Measurements from ENCODE around the gene RALGAPA2. TPM values are rescaled to one million over a fixed set of nuclear protein-coding genes. Genes with fewer than 3 reads are reported as not detected.

RALGAPA2 gene
- total and polyA plus RNA-seq, 9 donors = 8.4 to 31.7 (median 19.9) TPM

GRCh38 chr20:20697325-20697845, 15.1 kb downstream of the RALGAPA2 start:
- Histone ChIP-seq H3K27ac (no peak overlapping the region), H3K9me3 (no peaks in the 10 kb centered on the region), H3K27me3 (no peaks in the 10 kb centered on the region), H3K36me3 (no peaks in the 10 kb centered on the region), H3K4me1 (ENCODE audit: insufficient read depth) (peaks cover 2% of the 10 kb centered on the region), H3K4me3 (no peak overlapping the region)
- intact Hi-C loops (cut with DNase I) = no loop called here
- DNase-seq = no peak
- TF ChIP-seq POLR2A (IDR thresholded peaks at IDR 0.05) (no peak), CTCF (IDR thresholded peaks at IDR 0.05) (no peak), EP300 (IDR thresholded peaks at IDR 0.05) (no peak)
- WGBS, 3 donors = 87 to 92% (median 90%) methylated on average over 4 of the region's 4 CpGs

GRCh38 chr20:20695250-20695816, 17.1 kb downstream of the RALGAPA2 start:
- Histone ChIP-seq H3K27ac (no peak overlapping the region), H3K4me1 (ENCODE audit: insufficient read depth) (peaks cover 2% of the 10 kb centered on the region), H3K4me3 (no peak overlapping the region), H3K27me3 (no peaks in the 10 kb centered on the region), H3K9me3 (no peaks in the 10 kb centered on the region), H3K36me3 (no peaks in the 10 kb centered on the region)
- intact Hi-C loops (cut with DNase I) = no loop called here
- WGBS, 3 donors = 89 to 96% (median 89%) methylated on average over 1 of the region's 1 CpG
- TF ChIP-seq EP300 (IDR thresholded peaks at IDR 0.05) = no peak
- TF ChIP-seq CTCF (IDR thresholded peaks at IDR 0.05) = no peak
- TF ChIP-seq POLR2A (IDR thresholded peaks at IDR 0.05) = no peak
- DNase-seq = no peak

GRCh38 chr20:20694591-20694990, 17.9 kb downstream of the RALGAPA2 start:
- H3K27ac ChIP-seq = no peak overlapping the region
- H3K27me3 ChIP-seq = no peaks in the 10 kb centered on the region
- peaks cover 4% of the 10 kb centered on the region for H3K4me1 ChIP-seq (ENCODE audit: insufficient read depth)
- intact Hi-C loops (cut with DNase I) = no loop called here
- no peaks in the 10 kb centered on the region for H3K36me3 ChIP-seq
- no peaks in the 10 kb centered on the region for H3K9me3 ChIP-seq
- TF ChIP-seq POLR2A (IDR thresholded peaks at IDR 0.05) (no peak), CTCF (IDR thresholded peaks at IDR 0.05) (no peak), EP300 (IDR thresholded peaks at IDR 0.05) (no peak)
- 86 to 90% (median 88%) methylated on average over 4 of the region's 4 CpGs for WGBS, 3 donors
- no peak overlapping the region for H3K4me3 ChIP-seq
- no peak for DNase-seq

- Histone ChIP-seq H3K36me3 (no peaks in the 10 kb centered on the region), H3K4me1 (ENCODE audit: insufficient read depth) (peaks cover 4% of the 10 kb centered on the region), H3K4me3 (no peak overlapping the region), H3K27ac (no peak overlapping the region), H3K9me3 (no peaks in the 10 kb centered on the region), H3K27me3 (no peaks in the 10 kb centered on the region)
- no peak for DNase-seq
- 57 to 71% (median 57%) methylated on average over 1 of the region's 1 CpG for WGBS, 3 donors
- TF ChIP-seq CTCF (IDR thresholded peaks at IDR 0.05) = no peak
- no peak for TF ChIP-seq POLR2A (IDR thresholded peaks at IDR 0.05)
- TF ChIP-seq EP300 (IDR thresholded peaks at IDR 0.05) = no peak
- intact Hi-C loops (cut with DNase I) = no loop called here
Measured at GRCh38 chr20:20692587-20692986, 19.9 kb downstream of the RALGAPA2 start.

Data from ovary (tissue), 9 donors.